Smooth muscle cell (in vitro differentiated cells): ENCODE data around the gene HEXD. TPM values are rescaled to one million over a fixed set of nuclear protein-coding genes. Genes with fewer than 3 reads are reported as not detected.

ENCODE experiments used
- DNase-seq: peaks from one replicate; lab custom pipeline; 2025; ENCODE audit not compliant: unreplicated experiment; lab: John Stamatoyannopoulos, UW
- H2AFZ ChIP-seq: fragments of 200-600 bp; sonication (generic); 2 replicates; pipeline ENCODE4 v1.6.0; 2016; ENCODE audit warnings: antibody characterized with exemption, low read depth, mild to moderate bottlenecking
- H3F3A ChIP-seq: fragments of 200-600 bp; sonication (generic); 2 replicates; pipeline ENCODE4 v1.6.0; 2017; ENCODE audit warnings: antibody characterized with exemption, low read depth
- H3K27ac ChIP-seq: fragments of 200-600 bp; sonication (generic); 2 replicates; pipeline ENCODE4 v1.5.1; 2016; ENCODE audit warnings: low read depth, mild to moderate bottlenecking
- H3K27me3 ChIP-seq: fragments of 200-600 bp; sonication (generic); 2 replicates; pipeline ENCODE4 v1.6.1; 2016; ENCODE audit warnings: low read depth, mild to moderate bottlenecking
- H3K36me3 ChIP-seq: fragments of 200-600 bp; sonication (generic); 2 replicates; pipeline ENCODE4 v1.5.1; 2016; ENCODE audit warnings: low read depth
- H3K4me1 ChIP-seq: fragments of 200-600 bp; sonication (generic); 2 replicates; pipeline ENCODE4 v1.5.1; 2016; ENCODE audit warnings: low read depth
- H3K4me2 ChIP-seq: fragments of 200-600 bp; sonication (generic); 2 replicates; pipeline ENCODE4 v1.6.0; 2016; ENCODE audit warnings: mild to moderate bottlenecking
- H3K4me3 ChIP-seq: fragments of 200-600 bp; sonication (generic); 2 replicates; pipeline ENCODE4 v1.5.1; 2016; ENCODE audit warnings: mild to moderate bottlenecking
- H3K79me2 ChIP-seq: fragments of 200-600 bp; sonication (generic); 2 replicates; pipeline ENCODE4 v1.6.0; 2016; ENCODE audit warnings: low read depth, mild to moderate bottlenecking
- H3K9ac ChIP-seq: fragments of 200-600 bp; sonication (generic); 2 replicates; pipeline ENCODE4 v1.6.0; 2016; ENCODE audit warnings: low read depth
- H3K9me3 ChIP-seq: fragments of 200-600 bp; sonication (generic); replicated peaks from 2 replicates; pipeline ENCODE4 v1.5.1; 2016; ENCODE audit warnings: low read depth
- H4K20me1 ChIP-seq: fragments of 200-600 bp; sonication (generic); 2 replicates; pipeline ENCODE4 v1.6.0; 2016; ENCODE audit warnings: low read depth
- WGBS: methylation state at CpG from one replicate; pipeline ENCODE4 v1.1.7; 2016; ENCODE audit warnings: low lambda C conversion rate; 5-methylcytosine and 5-hydroxymethylcytosine counted together
- polyA plus RNA-seq: library from polyadenylated mRNA; unstranded; fragments of >200 nt; fragmentation: Nextera tagmentation; extraction: Ambion mirVana; gene quantifications from 2 replicates; pipeline ENCODE4 v1.2.1, GENCODE V29; 2016
- total RNA-seq: library from RNA; depleted of rRNA; stranded (reverse); fragments of >200 nt; gene quantifications from 2 replicates; pipeline ENCODE4 v1.2.3, GENCODE V29; 2014
- TF ChIP-seq, protein P1 (sequence below): fragments of 200-600 bp; sonication (generic); IDR thresholded peaks from 2 replicates; pipeline ENCODE4 v1.5.1; 2017; ENCODE audit warnings: borderline replicate concordance, mild to moderate bottlenecking, antibody characterized with exemption; ENCODE audit not compliant: insufficient read depth, poor library complexity, severe bottlenecking

Gene HEXD
- total and polyA plus RNA-seq, 2 experiments from 2014 or later, result 1.5 to 9.2 TPM

DNA sequence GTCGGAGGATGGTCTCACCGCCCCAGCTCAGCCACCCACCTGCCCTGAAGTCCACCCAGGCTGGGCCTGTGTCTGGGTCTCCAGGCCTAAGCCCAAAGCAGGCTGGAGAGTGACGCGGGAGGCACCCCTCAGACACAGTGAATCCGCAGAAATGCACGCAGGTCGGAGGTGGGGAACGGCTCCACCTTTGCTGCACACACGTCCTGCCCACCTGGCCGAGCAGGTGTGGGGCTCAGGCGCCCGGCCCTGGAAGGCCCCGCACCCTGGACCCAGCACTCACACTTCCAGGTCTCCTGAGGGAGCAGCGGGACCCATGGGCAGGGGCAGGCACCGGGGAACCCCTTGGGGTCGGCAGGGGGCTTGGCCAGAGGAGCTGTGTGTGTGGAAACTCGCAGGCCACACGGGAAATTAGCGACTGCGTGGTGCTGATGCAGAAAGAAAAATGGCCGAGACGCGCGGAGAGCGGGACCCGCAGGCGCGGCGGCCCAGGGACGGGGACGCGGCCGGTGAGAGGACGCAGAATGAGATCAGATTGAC lies 21.8 kb downstream of the HEXD start:
- H3K36me3 ChIP-seq, result no peaks in the 10 kb centered on the region
- no peaks in the 10 kb centered on the region for H3K79me2 ChIP-seq
- no peak overlapping the region for H2AFZ ChIP-seq
- no peaks in the 10 kb centered on the region for H3F3A ChIP-seq
- H3K27ac ChIP-seq, result no peak overlapping the region
- no peak overlapping the region for H3K4me2 ChIP-seq
- H3K27me3 ChIP-seq, result no peaks in the 10 kb centered on the region
- no peaks in the 10 kb centered on the region for H3K4me1 ChIP-seq
- no peak for DNase-seq
- no peak overlapping the region for H3K4me3 ChIP-seq
- H4K20me1 ChIP-seq, result no peaks in the 10 kb centered on the region
- H3K9me3 ChIP-seq, result no peaks in the 10 kb centered on the region
- TF ChIP-seq, protein P1, sequence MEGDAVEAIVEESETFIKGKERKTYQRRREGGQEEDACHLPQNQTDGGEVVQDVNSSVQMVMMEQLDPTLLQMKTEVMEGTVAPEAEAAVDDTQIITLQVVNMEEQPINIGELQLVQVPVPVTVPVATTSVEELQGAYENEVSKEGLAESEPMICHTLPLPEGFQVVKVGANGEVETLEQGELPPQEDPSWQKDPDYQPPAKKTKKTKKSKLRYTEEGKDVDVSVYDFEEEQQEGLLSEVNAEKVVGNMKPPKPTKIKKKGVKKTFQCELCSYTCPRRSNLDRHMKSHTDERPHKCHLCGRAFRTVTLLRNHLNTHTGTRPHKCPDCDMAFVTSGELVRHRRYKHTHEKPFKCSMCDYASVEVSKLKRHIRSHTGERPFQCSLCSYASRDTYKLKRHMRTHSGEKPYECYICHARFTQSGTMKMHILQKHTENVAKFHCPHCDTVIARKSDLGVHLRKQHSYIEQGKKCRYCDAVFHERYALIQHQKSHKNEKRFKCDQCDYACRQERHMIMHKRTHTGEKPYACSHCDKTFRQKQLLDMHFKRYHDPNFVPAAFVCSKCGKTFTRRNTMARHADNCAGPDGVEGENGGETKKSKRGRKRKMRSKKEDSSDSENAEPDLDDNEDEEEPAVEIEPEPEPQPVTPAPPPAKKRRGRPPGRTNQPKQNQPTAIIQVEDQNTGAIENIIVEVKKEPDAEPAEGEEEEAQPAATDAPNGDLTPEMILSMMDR, result no peak
- no peak overlapping the region for H3K9ac ChIP-seq
- WGBS, result 95% methylated on average over 27 of the region's 34 CpGs

GRCh38 chr17:82440469-82440981 lies 22.4 kb downstream of the HEXD start:
- Histone ChIP-seq H3K79me2 (no peaks in the 10 kb centered on the region), H4K20me1 (no peaks in the 10 kb centered on the region), H3K27me3 (no peaks in the 10 kb centered on the region), H3K36me3 (no peaks in the 10 kb centered on the region), H3K9me3 (no peaks in the 10 kb centered on the region), H2AFZ (no peak overlapping the region), H3K4me3 (no peak overlapping the region), H3K4me2 (no peak overlapping the region), H3K27ac (no peak overlapping the region), H3K4me1 (no peaks in the 10 kb centered on the region), H3F3A (no peaks in the 10 kb centered on the region), H3K9ac (no peak overlapping the region)
- TF ChIP-seq, protein P1, result no peak
- DNase-seq, result no peak
- WGBS, result 88% methylated on average over 22 of the region's 22 CpGs

GRCh38 chr17:82440991-82441627 lies 23.0 kb downstream of the HEXD start:
- no peaks in the 10 kb centered on the region for H3K36me3 ChIP-seq
- H3K27me3 ChIP-seq, result no peaks in the 10 kb centered on the region
- no peaks in the 10 kb centered on the region for H3F3A ChIP-seq
- TF ChIP-seq, protein P1, result no peak
- no peaks in the 10 kb centered on the region for H3K9me3 ChIP-seq
- H3K4me2 ChIP-seq, result no peak overlapping the region
- no peaks in the 10 kb centered on the region for H3K4me1 ChIP-seq
- H3K79me2 ChIP-seq, result no peaks in the 10 kb centered on the region
- DNase-seq, result no peak
- H2AFZ ChIP-seq, result no peak overlapping the region
- no peak overlapping the region for H3K9ac ChIP-seq
- no peak overlapping the region for H3K4me3 ChIP-seq
- no peaks in the 10 kb centered on the region for H4K20me1 ChIP-seq
- no peak overlapping the region for H3K27ac ChIP-seq
- 90% methylated on average over 6 of the region's 17 CpGs for WGBS
